Measurements from ENCODE around the gene SLC13A4. TPM values are rescaled to one million over a fixed set of nuclear protein-coding genes. Genes with fewer than 3 reads are reported as not detected.

Gene SLC13A4
- polyA plus RNA-seq, 1 donor from 2014 or later, result 1.4 TPM

GRCh38 chr7:135744938-135745702 is 17.1 kb upstream of the SLC13A4 start:
- H3K4me3 ChIP-seq (ENCODE audit: low read length), result no peak overlapping the region
- no peaks in the 10 kb centered on the region for H3K9me3 ChIP-seq (ENCODE audit: low read length)
- no peaks in the 10 kb centered on the region for H3F3A ChIP-seq (ENCODE audit: insufficient read depth, low read length, poor library complexity, severe bottlenecking)
- H3K79me2 ChIP-seq (replicated peaks; ENCODE audit: insufficient read depth, low read length), result no peaks in the 10 kb centered on the region
- no peak overlapping the region for H3K9ac ChIP-seq (ENCODE audit: low read length)
- TF ChIP-seq POLR2AphosphoS5 (IDR thresholded peaks at IDR 0.05) (no peak), EP300 (conservative IDR thresholded peaks at IDR 0.05; ENCODE audit: poor library complexity, severe bottlenecking) (no peak)
- no peaks in the 10 kb centered on the region for H3K36me3 ChIP-seq (ENCODE audit: insufficient read depth, low read length)
- H4K20me1 ChIP-seq (ENCODE audit: insufficient read depth), result no peaks in the 10 kb centered on the region
- no peak overlapping the region for H3K27ac ChIP-seq (ENCODE audit: low read length)
- H2AFZ ChIP-seq (ENCODE audit: low read depth, low read length), result no peak overlapping the region
- no peaks in the 10 kb centered on the region for H3K27me3 ChIP-seq (ENCODE audit: insufficient read depth, low read depth, low read length)
- H3K4me2 ChIP-seq (ENCODE audit: low read length), result no peak overlapping the region
- H3K9me2 ChIP-seq (ENCODE audit: insufficient read depth, low read length), result no peaks in the 10 kb centered on the region

GRCh38 chr7:135743907-135744731 is 16.1 kb upstream of the SLC13A4 start:
- Histone ChIP-seq H3K79me2 (replicated peaks; ENCODE audit: insufficient read depth, low read length) (no peaks in the 10 kb centered on the region), H3K27ac (ENCODE audit: low read length) (no peak overlapping the region), H3K4me2 (ENCODE audit: low read length) (no peak overlapping the region), H3K9ac (ENCODE audit: low read length) (no peak overlapping the region), H3F3A (ENCODE audit: insufficient read depth, low read length, poor library complexity, severe bottlenecking) (no peaks in the 10 kb centered on the region), H3K4me3 (ENCODE audit: low read length) (no peak overlapping the region), H3K36me3 (ENCODE audit: insufficient read depth, low read length) (no peaks in the 10 kb centered on the region), H3K27me3 (ENCODE audit: insufficient read depth, low read depth, low read length) (no peaks in the 10 kb centered on the region), H3K9me3 (ENCODE audit: low read length) (no peaks in the 10 kb centered on the region), H3K9me2 (ENCODE audit: insufficient read depth, low read length) (no peaks in the 10 kb centered on the region), H4K20me1 (ENCODE audit: insufficient read depth) (no peaks in the 10 kb centered on the region), H2AFZ (ENCODE audit: low read depth, low read length) (no peak overlapping the region)
- no peak for TF ChIP-seq MXI1 (conservative IDR thresholded peaks at IDR 0.05; ENCODE audit: poor library complexity, severe bottlenecking)
- TF ChIP-seq EP300 (conservative IDR thresholded peaks at IDR 0.05; ENCODE audit: poor library complexity, severe bottlenecking), result no peak
- no peak for TF ChIP-seq SMC3 (conservative IDR thresholded peaks at IDR 0.05; ENCODE audit: poor library complexity)
- no peak for TF ChIP-seq TAF1 (IDR thresholded peaks at IDR 0.05; ENCODE audit: low read depth)
- no peak for TF ChIP-seq REST (IDR thresholded peaks at IDR 0.05; ENCODE audit: borderline replicate concordance)
- TF ChIP-seq RAD21 (conservative IDR thresholded peaks at IDR 0.05), result no peak
- no peak for TF ChIP-seq EZH2 (IDR thresholded peaks at IDR 0.05; ENCODE audit: borderline replicate concordance, insufficient read depth, low read length, poor library complexity, severe bottlenecking)
- no peak for TF ChIP-seq CTCF (IDR thresholded peaks at IDR 0.05; ENCODE audit: poor library complexity, severe bottlenecking)
- no peak for TF ChIP-seq POLR2AphosphoS5 (IDR thresholded peaks at IDR 0.05)

Data from neural cell (in vitro differentiated cells).